ENCODE data around the gene IPP.

Gene IPP

DNA sequence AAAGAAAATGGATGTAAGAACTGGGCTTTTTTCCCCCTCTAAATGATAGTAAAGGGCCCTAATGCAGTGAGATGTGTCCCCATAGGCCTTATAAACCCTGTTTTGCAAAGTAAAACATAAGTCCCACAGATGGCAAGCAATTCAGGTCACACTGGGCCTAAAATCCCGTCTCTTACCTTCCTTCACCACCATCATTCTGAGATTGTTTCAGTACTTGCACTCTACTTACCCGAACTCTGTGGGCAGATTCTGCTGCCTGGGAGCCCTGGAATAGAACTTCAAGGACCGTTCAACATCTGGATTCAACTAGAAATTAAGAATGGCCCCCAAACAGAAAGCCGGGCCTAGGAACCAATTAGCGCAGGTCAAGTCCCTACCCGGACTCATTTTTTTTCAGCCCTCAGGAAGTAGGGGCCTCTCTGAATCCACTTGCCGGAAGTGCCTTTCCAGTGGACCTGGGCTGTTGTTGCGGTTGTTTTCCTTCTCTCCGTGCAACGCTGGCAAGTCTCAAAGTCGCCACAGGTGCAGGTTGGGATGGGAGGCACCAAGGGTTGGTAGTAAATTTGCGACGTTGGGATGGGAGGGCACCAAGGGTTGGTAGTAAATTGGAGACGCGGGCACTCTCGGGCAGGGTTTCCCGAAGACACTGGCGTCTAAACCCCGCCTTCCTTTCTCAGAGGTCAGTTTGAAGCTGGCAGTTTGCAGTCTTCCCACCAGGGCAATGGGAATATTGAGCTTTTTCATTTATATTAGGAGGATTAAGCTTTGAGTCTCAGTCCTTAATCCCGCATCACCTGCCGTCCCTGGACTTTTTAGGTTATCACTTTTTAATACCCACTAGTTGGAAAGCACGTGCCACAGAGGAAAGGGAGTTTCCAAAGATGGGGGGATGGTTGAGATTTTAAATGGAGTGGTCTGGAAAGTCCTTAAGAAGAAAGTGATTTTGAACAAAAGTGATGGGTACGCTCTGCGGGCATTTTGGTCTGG lies 62.4 kb downstream of the IPP start, which contains the start of gene TMEM69:
Gene TMEM69, plus strand, starts transcription at position 428 of the 987 bp plus-strand sequence. CDS start 2,888 bp downstream, outside the sequence.
- ChIA-PET POLR2A (interaction anchor here (0.6 to 2.6 kb wide), 9 partner anchors 10 to 167 kb away, joined by 3 to 20 read pairs (median 7); partner anchors contain the start of genes NASP and PRDX1), CTCF (interaction anchor here (0.7 kb wide), 1 partner anchor 23 kb away, joined by 3 read pairs; no protein-coding TSS in a partner anchor)
- Histone ChIP-seq H3K27ac (ENCODE audit: extremely low read depth, low read depth, low read length) (peak within 1 kb of the TSS; percentile 81), H3K4me3 (ENCODE audit: low read depth, low read length) (peak within 1 kb of the TSS; percentile 89), H3K4me1 (ENCODE audit: control insufficient read depth, insufficient read depth, low read length) (no peaks in the 10 kb centered on the region; the same call in 1 of the 2 replicates), H3K9me3 (ENCODE audit: control insufficient read depth, insufficient read depth, low read depth, low read length) (no peaks in the 10 kb centered on the region), H3K36me3 (ENCODE audit: control insufficient read depth in 2 of 2, insufficient read depth in 1 of 2, low read length in 2 of 2) (peaks cover 0 to 33% of the 10 kb centered on the region in 2 experiments; a peak in 2 of 3 replicates)
- no peak for TF ChIP-seq ZNF311 (tag by site-specific recombination; IDR thresholded peaks at IDR 0.05; ENCODE audit: borderline replicate concordance)
- TF ChIP-seq, protein P1, sequence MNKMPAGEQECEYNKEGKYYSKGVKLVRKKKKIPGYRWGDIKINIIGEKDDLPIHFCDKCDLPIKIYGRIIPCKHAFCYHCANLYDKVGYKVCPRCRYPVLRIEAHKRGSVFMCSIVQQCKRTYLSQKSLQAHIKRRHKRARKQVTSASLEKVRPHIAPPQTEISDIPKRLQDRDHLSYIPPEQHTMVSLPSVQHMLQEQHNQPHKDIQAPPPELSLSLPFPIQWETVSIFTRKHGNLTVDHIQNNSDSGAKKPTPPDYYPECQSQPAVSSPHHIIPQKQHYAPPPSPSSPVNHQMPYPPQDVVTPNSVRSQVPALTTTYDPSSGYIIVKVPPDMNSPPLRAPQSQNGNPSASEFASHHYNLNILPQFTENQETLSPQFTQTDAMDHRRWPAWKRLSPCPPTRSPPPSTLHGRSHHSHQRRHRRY (tag by site-specific recombination; IDR thresholded peaks at IDR 0.05): no peak
- TF ChIP-seq ZNF830 (tag by site-specific recombination; IDR thresholded peaks at IDR 0.05; ENCODE audit: low read depth): no peak
- TF ChIP-seq GLI2 (tag by site-specific recombination; IDR thresholded peaks at IDR 0.05; ENCODE audit: borderline replicate concordance, low read depth): no peak
- TF ChIP-seq SCRT2 (tag by site-specific recombination; IDR thresholded peaks at IDR 0.05): peak; percentile 90
- TF ChIP-seq ZNF341 (tag by site-specific recombination; IDR thresholded peaks at IDR 0.05; ENCODE audit: low read depth): peak; percentile 66
- 0 out of 2 replicates have a peak, but pooled peaks have one; percentile 82 for TF ChIP-seq ZNF626 (tag by site-specific recombination; IDR thresholded peaks at IDR 0.05)
- TF ChIP-seq, protein P2, sequence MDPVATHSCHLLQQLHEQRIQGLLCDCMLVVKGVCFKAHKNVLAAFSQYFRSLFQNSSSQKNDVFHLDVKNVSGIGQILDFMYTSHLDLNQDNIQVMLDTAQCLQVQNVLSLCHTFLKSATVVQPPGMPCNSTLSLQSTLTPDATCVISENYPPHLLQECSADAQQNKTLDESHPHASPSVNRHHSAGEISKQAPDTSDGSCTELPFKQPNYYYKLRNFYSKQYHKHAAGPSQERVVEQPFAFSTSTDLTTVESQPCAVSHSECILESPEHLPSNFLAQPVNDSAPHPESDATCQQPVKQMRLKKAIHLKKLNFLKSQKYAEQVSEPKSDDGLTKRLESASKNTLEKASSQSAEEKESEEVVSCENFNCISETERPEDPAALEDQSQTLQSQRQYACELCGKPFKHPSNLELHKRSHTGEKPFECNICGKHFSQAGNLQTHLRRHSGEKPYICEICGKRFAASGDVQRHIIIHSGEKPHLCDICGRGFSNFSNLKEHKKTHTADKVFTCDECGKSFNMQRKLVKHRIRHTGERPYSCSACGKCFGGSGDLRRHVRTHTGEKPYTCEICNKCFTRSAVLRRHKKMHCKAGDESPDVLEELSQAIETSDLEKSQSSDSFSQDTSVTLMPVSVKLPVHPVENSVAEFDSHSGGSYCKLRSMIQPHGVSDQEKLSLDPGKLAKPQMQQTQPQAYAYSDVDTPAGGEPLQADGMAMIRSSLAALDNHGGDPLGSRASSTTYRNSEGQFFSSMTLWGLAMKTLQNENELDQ (tag by site-specific recombination; IDR thresholded peaks at IDR 0.05; ENCODE audit: low read depth): no peak
- peak; percentile 95; the same call in 1 of the 2 replicates for TF ChIP-seq ZNF391 (tag by site-specific recombination; IDR thresholded peaks at IDR 0.05; ENCODE audit: borderline replicate concordance, low read depth)
- TF ChIP-seq ZNF266 (tag by site-specific recombination; IDR thresholded peaks at IDR 0.05; ENCODE audit: low read depth): no peak
- no peak for TF ChIP-seq ZNF596 (tag by site-specific recombination; IDR thresholded peaks at IDR 0.05)
- TF ChIP-seq OSR2 (tag by site-specific recombination; IDR thresholded peaks at IDR 0.05): no peak
- TF ChIP-seq, protein P3, sequence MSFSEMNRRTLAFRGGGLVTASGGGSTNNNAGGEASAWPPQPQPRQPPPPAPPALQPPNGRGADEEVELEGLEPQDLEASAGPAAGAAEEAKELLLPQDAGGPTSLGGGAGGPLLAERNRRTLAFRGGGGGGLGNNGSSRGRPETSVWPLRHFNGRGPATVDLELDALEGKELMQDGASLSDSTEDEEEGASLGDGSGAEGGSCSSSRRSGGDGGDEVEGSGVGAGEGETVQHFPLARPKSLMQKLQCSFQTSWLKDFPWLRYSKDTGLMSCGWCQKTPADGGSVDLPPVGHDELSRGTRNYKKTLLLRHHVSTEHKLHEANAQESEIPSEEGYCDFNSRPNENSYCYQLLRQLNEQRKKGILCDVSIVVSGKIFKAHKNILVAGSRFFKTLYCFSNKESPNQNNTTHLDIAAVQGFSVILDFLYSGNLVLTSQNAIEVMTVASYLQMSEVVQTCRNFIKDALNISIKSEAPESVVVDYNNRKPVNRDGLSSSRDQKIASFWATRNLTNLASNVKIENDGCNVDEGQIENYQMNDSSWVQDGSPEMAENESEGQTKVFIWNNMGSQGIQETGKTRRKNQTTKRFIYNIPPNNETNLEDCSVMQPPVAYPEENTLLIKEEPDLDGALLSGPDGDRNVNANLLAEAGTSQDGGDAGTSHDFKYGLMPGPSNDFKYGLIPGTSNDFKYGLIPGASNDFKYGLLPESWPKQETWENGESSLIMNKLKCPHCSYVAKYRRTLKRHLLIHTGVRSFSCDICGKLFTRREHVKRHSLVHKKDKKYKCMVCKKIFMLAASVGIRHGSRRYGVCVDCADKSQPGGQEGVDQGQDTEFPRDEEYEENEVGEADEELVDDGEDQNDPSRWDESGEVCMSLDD (tag by site-specific recombination; IDR thresholded peaks at IDR 0.05): no peak
- TF ChIP-seq ZNF792 (tag by site-specific recombination; IDR thresholded peaks at IDR 0.05): no peak
- TF ChIP-seq KLF10 (tag by site-specific recombination; IDR thresholded peaks at IDR 0.05): peak; percentile 77
- TF ChIP-seq, protein P4, sequence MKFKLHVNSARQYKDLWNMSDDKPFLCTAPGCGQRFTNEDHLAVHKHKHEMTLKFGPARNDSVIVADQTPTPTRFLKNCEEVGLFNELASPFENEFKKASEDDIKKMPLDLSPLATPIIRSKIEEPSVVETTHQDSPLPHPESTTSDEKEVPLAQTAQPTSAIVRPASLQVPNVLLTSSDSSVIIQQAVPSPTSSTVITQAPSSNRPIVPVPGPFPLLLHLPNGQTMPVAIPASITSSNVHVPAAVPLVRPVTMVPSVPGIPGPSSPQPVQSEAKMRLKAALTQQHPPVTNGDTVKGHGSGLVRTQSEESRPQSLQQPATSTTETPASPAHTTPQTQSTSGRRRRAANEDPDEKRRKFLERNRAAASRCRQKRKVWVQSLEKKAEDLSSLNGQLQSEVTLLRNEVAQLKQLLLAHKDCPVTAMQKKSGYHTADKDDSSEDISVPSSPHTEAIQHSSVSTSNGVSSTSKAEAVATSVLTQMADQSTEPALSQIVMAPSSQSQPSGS (tag by site-specific recombination; IDR thresholded peaks at IDR 0.05; ENCODE audit: low read depth): no peak
- peak; percentile 72; the same call in 1 of the 2 replicates for TF ChIP-seq YY2 (tag by site-specific recombination; IDR thresholded peaks at IDR 0.05)
- no peak for TF ChIP-seq ZNF624 (tag by site-specific recombination; IDR thresholded peaks at IDR 0.05)
- TF ChIP-seq, protein P5, sequence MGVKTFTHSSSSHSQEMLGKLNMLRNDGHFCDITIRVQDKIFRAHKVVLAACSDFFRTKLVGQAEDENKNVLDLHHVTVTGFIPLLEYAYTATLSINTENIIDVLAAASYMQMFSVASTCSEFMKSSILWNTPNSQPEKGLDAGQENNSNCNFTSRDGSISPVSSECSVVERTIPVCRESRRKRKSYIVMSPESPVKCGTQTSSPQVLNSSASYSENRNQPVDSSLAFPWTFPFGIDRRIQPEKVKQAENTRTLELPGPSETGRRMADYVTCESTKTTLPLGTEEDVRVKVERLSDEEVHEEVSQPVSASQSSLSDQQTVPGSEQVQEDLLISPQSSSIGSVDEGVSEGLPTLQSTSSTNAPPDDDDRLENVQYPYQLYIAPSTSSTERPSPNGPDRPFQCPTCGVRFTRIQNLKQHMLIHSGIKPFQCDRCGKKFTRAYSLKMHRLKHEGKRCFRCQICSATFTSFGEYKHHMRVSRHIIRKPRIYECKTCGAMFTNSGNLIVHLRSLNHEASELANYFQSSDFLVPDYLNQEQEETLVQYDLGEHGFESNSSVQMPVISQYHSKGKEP (tag by site-specific recombination; IDR thresholded peaks at IDR 0.05): peak; percentile 51; the same call in 1 of the 2 replicates
- peak; percentile 47; the same call in 1 of the 2 replicates for TF ChIP-seq KLF9 (tag by site-specific recombination; IDR thresholded peaks at IDR 0.05; ENCODE audit: low read depth)
- TF ChIP-seq, protein P6, sequence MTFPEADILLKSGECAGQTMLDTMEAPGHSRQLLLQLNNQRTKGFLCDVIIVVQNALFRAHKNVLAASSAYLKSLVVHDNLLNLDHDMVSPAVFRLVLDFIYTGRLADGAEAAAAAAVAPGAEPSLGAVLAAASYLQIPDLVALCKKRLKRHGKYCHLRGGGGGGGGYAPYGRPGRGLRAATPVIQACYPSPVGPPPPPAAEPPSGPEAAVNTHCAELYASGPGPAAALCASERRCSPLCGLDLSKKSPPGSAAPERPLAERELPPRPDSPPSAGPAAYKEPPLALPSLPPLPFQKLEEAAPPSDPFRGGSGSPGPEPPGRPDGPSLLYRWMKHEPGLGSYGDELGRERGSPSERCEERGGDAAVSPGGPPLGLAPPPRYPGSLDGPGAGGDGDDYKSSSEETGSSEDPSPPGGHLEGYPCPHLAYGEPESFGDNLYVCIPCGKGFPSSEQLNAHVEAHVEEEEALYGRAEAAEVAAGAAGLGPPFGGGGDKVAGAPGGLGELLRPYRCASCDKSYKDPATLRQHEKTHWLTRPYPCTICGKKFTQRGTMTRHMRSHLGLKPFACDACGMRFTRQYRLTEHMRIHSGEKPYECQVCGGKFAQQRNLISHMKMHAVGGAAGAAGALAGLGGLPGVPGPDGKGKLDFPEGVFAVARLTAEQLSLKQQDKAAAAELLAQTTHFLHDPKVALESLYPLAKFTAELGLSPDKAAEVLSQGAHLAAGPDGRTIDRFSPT (tag by site-specific recombination; IDR thresholded peaks at IDR 0.05): peak; percentile 42; the same call in 1 of the 2 replicates
- no peak for TF ChIP-seq ZNF114 (tag by site-specific recombination; IDR thresholded peaks at IDR 0.05)
- no peak for TF ChIP-seq ZNF530 (tag by site-specific recombination; IDR thresholded peaks at IDR 0.05; ENCODE audit: low read depth)

All from HEK293 (cell line).